Erythroblast (primary cell): ENCODE data around the gene OLA1.

Source experiments
- GATA1 ChIP-seq: IDR thresholded peaks from 2 replicates; pipeline ENCODE4 v1.6.1; 2011; ENCODE audit warnings: low read depth, mild to moderate bottlenecking, control low read depth, low read length, moderate library complexity
- POLR2A ChIP-seq: IDR thresholded peaks from 2 replicates; pipeline ENCODE4 v1.6.1; 2011; ENCODE audit warnings: mild to moderate bottlenecking, low read length

- no peak for TF ChIP-seq POLR2A
- TF ChIP-seq GATA1: no peak
These were observed 212.2 kb downstream of the OLA1 start for GRCh38 chr2:174035981-174036742.
